Measurements from ENCODE around the gene KCTD13.

GRCh38 chr16:29961127-29961478, 35.1 kb upstream of the KCTD13 start:
- no peak for TF ChIP-seq CTCF (IDR thresholded peaks at IDR 0.05)
- no peak for TF ChIP-seq MAX (CRISPR knock-in tag; IDR thresholded peaks at IDR 0.05)
- TF ChIP-seq, protein P1, sequence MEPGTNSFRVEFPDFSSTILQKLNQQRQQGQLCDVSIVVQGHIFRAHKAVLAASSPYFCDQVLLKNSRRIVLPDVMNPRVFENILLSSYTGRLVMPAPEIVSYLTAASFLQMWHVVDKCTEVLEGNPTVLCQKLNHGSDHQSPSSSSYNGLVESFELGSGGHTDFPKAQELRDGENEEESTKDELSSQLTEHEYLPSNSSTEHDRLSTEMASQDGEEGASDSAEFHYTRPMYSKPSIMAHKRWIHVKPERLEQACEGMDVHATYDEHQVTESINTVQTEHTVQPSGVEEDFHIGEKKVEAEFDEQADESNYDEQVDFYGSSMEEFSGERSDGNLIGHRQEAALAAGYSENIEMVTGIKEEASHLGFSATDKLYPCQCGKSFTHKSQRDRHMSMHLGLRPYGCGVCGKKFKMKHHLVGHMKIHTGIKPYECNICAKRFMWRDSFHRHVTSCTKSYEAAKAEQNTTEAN (CRISPR knock-in tag; IDR thresholded peaks at IDR 0.05), result no peak
- no peak for TF ChIP-seq GABPB1 (CRISPR knock-in tag; IDR thresholded peaks at IDR 0.05)
- TF ChIP-seq SP1 (CRISPR knock-in tag; conservative IDR thresholded peaks at IDR 0.05), result no peak
- TF ChIP-seq, protein P2, sequence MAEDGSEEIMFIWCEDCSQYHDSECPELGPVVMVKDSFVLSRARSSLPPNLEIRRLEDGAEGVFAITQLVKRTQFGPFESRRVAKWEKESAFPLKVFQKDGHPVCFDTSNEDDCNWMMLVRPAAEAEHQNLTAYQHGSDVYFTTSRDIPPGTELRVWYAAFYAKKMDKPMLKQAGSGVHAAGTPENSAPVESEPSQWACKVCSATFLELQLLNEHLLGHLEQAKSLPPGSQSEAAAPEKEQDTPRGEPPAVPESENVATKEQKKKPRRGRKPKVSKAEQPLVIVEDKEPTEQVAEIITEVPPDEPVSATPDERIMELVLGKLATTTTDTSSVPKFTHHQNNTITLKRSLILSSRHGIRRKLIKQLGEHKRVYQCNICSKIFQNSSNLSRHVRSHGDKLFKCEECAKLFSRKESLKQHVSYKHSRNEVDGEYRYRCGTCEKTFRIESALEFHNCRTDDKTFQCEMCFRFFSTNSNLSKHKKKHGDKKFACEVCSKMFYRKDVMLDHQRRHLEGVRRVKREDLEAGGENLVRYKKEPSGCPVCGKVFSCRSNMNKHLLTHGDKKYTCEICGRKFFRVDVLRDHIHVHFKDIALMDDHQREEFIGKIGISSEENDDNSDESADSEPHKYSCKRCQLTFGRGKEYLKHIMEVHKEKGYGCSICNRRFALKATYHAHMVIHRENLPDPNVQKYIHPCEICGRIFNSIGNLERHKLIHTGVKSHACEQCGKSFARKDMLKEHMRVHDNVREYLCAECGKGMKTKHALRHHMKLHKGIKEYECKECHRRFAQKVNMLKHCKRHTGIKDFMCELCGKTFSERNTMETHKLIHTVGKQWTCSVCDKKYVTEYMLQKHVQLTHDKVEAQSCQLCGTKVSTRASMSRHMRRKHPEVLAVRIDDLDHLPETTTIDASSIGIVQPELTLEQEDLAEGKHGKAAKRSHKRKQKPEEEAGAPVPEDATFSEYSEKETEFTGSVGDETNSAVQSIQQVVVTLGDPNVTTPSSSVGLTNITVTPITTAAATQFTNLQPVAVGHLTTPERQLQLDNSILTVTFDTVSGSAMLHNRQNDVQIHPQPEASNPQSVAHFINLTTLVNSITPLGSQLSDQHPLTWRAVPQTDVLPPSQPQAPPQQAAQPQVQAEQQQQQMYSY (CRISPR knock-in tag; IDR thresholded peaks at IDR 0.05), result no peak
- no peak for TF ChIP-seq TEAD4 (CRISPR knock-in tag; IDR thresholded peaks at IDR 0.05)
- TF ChIP-seq SMAD4 (CRISPR knock-in tag; IDR thresholded peaks at IDR 0.05), result no peak
- TF ChIP-seq, protein P3, sequence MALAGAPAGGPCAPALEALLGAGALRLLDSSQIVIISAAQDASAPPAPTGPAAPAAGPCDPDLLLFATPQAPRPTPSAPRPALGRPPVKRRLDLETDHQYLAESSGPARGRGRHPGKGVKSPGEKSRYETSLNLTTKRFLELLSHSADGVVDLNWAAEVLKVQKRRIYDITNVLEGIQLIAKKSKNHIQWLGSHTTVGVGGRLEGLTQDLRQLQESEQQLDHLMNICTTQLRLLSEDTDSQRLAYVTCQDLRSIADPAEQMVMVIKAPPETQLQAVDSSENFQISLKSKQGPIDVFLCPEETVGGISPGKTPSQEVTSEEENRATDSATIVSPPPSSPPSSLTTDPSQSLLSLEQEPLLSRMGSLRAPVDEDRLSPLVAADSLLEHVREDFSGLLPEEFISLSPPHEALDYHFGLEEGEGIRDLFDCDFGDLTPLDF (CRISPR knock-in tag; IDR thresholded peaks at IDR 0.05), result no peak
- TF ChIP-seq TCF7 (CRISPR knock-in tag; IDR thresholded peaks at IDR 0.05; ENCODE audit: low read depth), result no peak

Measured in WTC11 (cell line).